T-helper 1 cell treated with Interleukin-12 subunit alpha and Interleukin-12 subunit beta and Interleukin-4 antibody, amounts not matched to agents 30 μg/mL and 1 μg/mL, for 36 hours (primary cell): ENCODE data around the gene C22orf39.
A peak's percentile ranks its signal among the peaks of the same experiment; 100 is the strongest.
"Not testable (repeated sequence)": the region's sequence is repeated elsewhere in the genome, so short reads cannot be mapped to it uniquely, and the experiment has no call there.

Experiments
- H3K27ac Mint-ChIP-seq: one replicate; pipeline ENCODE4 v1.8.0; 2021; ENCODE audit warnings: mild to moderate bottlenecking, mixed read lengths
- H3K27me3 Mint-ChIP-seq: one replicate; pipeline ENCODE4 v1.8.0; 2021; ENCODE audit warnings: low read depth, mixed read lengths
- H3K36me3 Mint-ChIP-seq: one replicate; pipeline ENCODE4 v1.8.0; 2021; ENCODE audit warnings: low read depth, mixed read lengths
- H3K4me1 Mint-ChIP-seq: one replicate; pipeline ENCODE4 v1.8.0; 2021; ENCODE audit warnings: low read depth, mixed read lengths
- H3K4me3 Mint-ChIP-seq: one replicate; pipeline ENCODE4 v1.8.0; 2021; ENCODE audit warnings: mild to moderate bottlenecking, moderate library complexity, mixed read lengths
- H3K9me3 Mint-ChIP-seq: one replicate; pipeline ENCODE4 v1.8.0; 2021; ENCODE audit warnings: mixed read lengths

C22orf39 gene

GRCh38 chr22:19450363-19451175 is 3.1 kb upstream of the C22orf39 start:
- Mint-ChIP-seq H3K4me1 (peaks cover 23% of the 10 kb centered on the region), H3K27ac (no peak overlapping the region), H3K9me3 (no peaks in the 10 kb centered on the region), H3K4me3 (no peak overlapping the region), H3K27me3 (no peaks in the 10 kb centered on the region), H3K36me3 (peaks cover 42% of the 10 kb centered on the region)

GRCh38 chr22:19449422-19449767 is 1.9 kb upstream of the C22orf39 start:
- peak overlapping the region; percentile 55 for H3K27ac Mint-ChIP-seq
- H3K27me3 Mint-ChIP-seq: no peaks in the 10 kb centered on the region
- peaks cover 34% of the 10 kb centered on the region for H3K36me3 Mint-ChIP-seq
- peaks cover 28% of the 10 kb centered on the region for H3K4me1 Mint-ChIP-seq
- no peak overlapping the region for H3K4me3 Mint-ChIP-seq
- H3K9me3 Mint-ChIP-seq: no peaks in the 10 kb centered on the region

GRCh38 chr22:19448739-19449421 is 1.4 kb upstream of the C22orf39 start:
- Mint-ChIP-seq H3K27me3 (no peaks in the 10 kb centered on the region), H3K9me3 (no peaks in the 10 kb centered on the region), H3K36me3 (peaks cover 32% of the 10 kb centered on the region), H3K4me3 (peak overlapping the region; percentile 100), H3K4me1 (peaks cover 30% of the 10 kb centered on the region), H3K27ac (peak overlapping the region; percentile 99)

GRCh38 chr22:19448076-19448607 is 631 bp upstream of the C22orf39 start:
- Mint-ChIP-seq H3K27ac (peak overlapping the region; percentile 99), H3K27me3 (no peaks in the 10 kb centered on the region), H3K9me3 (no peaks in the 10 kb centered on the region), H3K36me3 (peaks cover 28% of the 10 kb centered on the region), H3K4me1 (peaks cover 32% of the 10 kb centered on the region), H3K4me3 (peak overlapping the region; percentile 100)

GRCh38 chr22:19446603-19447329 is 745 bp downstream of the C22orf39 start:
- peak overlapping the region; percentile 80 for H3K27ac Mint-ChIP-seq
- H3K36me3 Mint-ChIP-seq: peaks cover 22% of the 10 kb centered on the region
- H3K4me1 Mint-ChIP-seq: peaks cover 33% of the 10 kb centered on the region
- no peaks in the 10 kb centered on the region for H3K9me3 Mint-ChIP-seq
- H3K27me3 Mint-ChIP-seq: no peaks in the 10 kb centered on the region
- peak overlapping the region; percentile 100 for H3K4me3 Mint-ChIP-seq

- Mint-ChIP-seq H3K36me3 (peaks cover 18% of the 10 kb centered on the region), H3K4me3 (peak overlapping the region; percentile 14), H3K4me1 (peaks cover 33% of the 10 kb centered on the region), H3K27ac (peak overlapping the region; percentile 29)
- H3K9me3 Mint-ChIP-seq, H3K27me3 Mint-ChIP-seq: not testable (repeated sequence)
Observed at GRCh38 chr22:19445279-19445982, 2.1 kb downstream of the C22orf39 start.

- Mint-ChIP-seq H3K36me3 (peaks cover 19% of the 10 kb centered on the region), H3K27me3 (no peaks in the 10 kb centered on the region), H3K4me3 (no peak overlapping the region), H3K9me3 (no peaks in the 10 kb centered on the region), H3K27ac (no peak overlapping the region), H3K4me1 (peaks cover 26% of the 10 kb centered on the region)
Observed at GRCh38 chr22:19443544-19444211, 3.8 kb downstream of the C22orf39 start.

GRCh38 chr22:19442166-19442565 is 5.3 kb downstream of the C22orf39 start:
- peaks cover 18% of the 10 kb centered on the region for H3K4me1 Mint-ChIP-seq
- H3K27ac Mint-ChIP-seq: no peak overlapping the region
- no peaks in the 10 kb centered on the region for H3K27me3 Mint-ChIP-seq
- H3K4me3 Mint-ChIP-seq: no peak overlapping the region
- peaks cover 19% of the 10 kb centered on the region for H3K36me3 Mint-ChIP-seq
- no peaks in the 10 kb centered on the region for H3K9me3 Mint-ChIP-seq

GRCh38 chr22:19440411-19441195 is 6.9 kb downstream of the C22orf39 start:
- Mint-ChIP-seq H3K9me3 (no peaks in the 10 kb centered on the region), H3K27me3 (no peaks in the 10 kb centered on the region), H3K36me3 (peaks cover 15% of the 10 kb centered on the region), H3K27ac (no peak overlapping the region), H3K4me3 (no peak overlapping the region), H3K4me1 (peaks cover 9% of the 10 kb centered on the region)

- Mint-ChIP-seq H3K4me1 (peaks cover 4% of the 10 kb centered on the region), H3K27ac (no peak overlapping the region), H3K36me3 (peaks cover 16% of the 10 kb centered on the region), H3K9me3 (no peaks in the 10 kb centered on the region), H3K27me3 (no peaks in the 10 kb centered on the region), H3K4me3 (no peak overlapping the region)
Observed at GRCh38 chr22:19438298-19438697, 9.2 kb downstream of the C22orf39 start.

GRCh38 chr22:19436444-19437161 is 10.9 kb downstream of the C22orf39 start:
- H3K36me3 Mint-ChIP-seq: peaks cover 16% of the 10 kb centered on the region
- H3K4me3 Mint-ChIP-seq, H3K27me3 Mint-ChIP-seq, H3K9me3 Mint-ChIP-seq, H3K27ac Mint-ChIP-seq, H3K4me1 Mint-ChIP-seq: not testable (repeated sequence)

GRCh38 chr22:19434829-19435580 is 12.5 kb downstream of the C22orf39 start:
- Mint-ChIP-seq H3K27me3 (no peaks in the 10 kb centered on the region), H3K4me1 (peaks cover 7% of the 10 kb centered on the region), H3K4me3 (no peak overlapping the region), H3K27ac (no peak overlapping the region), H3K36me3 (peaks cover 14% of the 10 kb centered on the region), H3K9me3 (no peaks in the 10 kb centered on the region)
